NCI-H1417 (cell line): Measurements from ENCODE around the gene NR2C1.
"Not testable (repeated sequence)": the region's sequence is repeated elsewhere in the genome, so short reads cannot be mapped to it uniquely, and the experiment has no call there.

ENCODE experiments used
- DNase-seq, 3 experiments: peaks; one replicate each; lab custom pipeline; 2025; lab: John Stamatoyannopoulos, UW

NR2C1 gene

GRCh38 chr12:95072900-95073697, at the start of gene NR2C1:
TSS of gene NR2C1 (minus strand) at chr12:95073618. CDS start at chr12:95067384, 6,234 bp downstream.
- DNase-seq = peak; percentile 94 to 97 (median 95)

GRCh38 chr12:95118788-95119179, 45.4 kb upstream of the NR2C1 start:
- no peak for DNase-seq

- no peak for DNase-seq
These were observed 44.8 kb upstream of the NR2C1 start for GRCh38 chr12:95118138-95118787.

GRCh38 chr12:95117178-95117599, 43.8 kb upstream of the NR2C1 start:
- DNase-seq = peak; percentile 60 to 88 (median 68)

GRCh38 chr12:95116773-95117172, 43.4 kb upstream of the NR2C1 start:
- DNase-seq = no peak

GRCh38 chr12:95116341-95116740, 42.9 kb upstream of the NR2C1 start:
- DNase-seq = no peak

GRCh38 chr12:95115641-95116040, 42.2 kb upstream of the NR2C1 start:
- no peak for DNase-seq

- no peak for DNase-seq
These were observed 41.5 kb upstream of the NR2C1 start for GRCh38 chr12:95114766-95115405.

GRCh38 chr12:95107362-95107761, 33.9 kb upstream of the NR2C1 start:
- no peak for DNase-seq

- DNase-seq = no peak
These were observed 32.1 kb upstream of the NR2C1 start for GRCh38 chr12:95105540-95105939.

- no peak for DNase-seq
These were observed 31.6 kb upstream of the NR2C1 start for GRCh38 chr12:95104919-95105452.

- peak; percentile 18 to 77 (median 45) for DNase-seq
These were observed 29.7 kb upstream of the NR2C1 start for GRCh38 chr12:95102916-95103671.

GRCh38 chr12:95101957-95102356, 28.5 kb upstream of the NR2C1 start:
- not testable (repeated sequence) for DNase-seq

- DNase-seq = no peak
These were observed 27.1 kb upstream of the NR2C1 start for GRCh38 chr12:95100264-95101190.

- DNase-seq = no peak
These were observed 25.9 kb upstream of the NR2C1 start for GRCh38 chr12:95099270-95099790.

- DNase-seq = no peak
These were observed 23.4 kb upstream of the NR2C1 start for GRCh38 chr12:95096852-95097251.

GRCh38 chr12:95096378-95096777, 23.0 kb upstream of the NR2C1 start:
- DNase-seq = no peak

- not testable (repeated sequence) for DNase-seq
These were observed 22.4 kb upstream of the NR2C1 start for GRCh38 chr12:95095866-95096265.

- DNase-seq = no peak
These were observed 16.0 kb upstream of the NR2C1 start for GRCh38 chr12:95089462-95089861.

- DNase-seq = no peak
These were observed 15.0 kb upstream of the NR2C1 start for GRCh38 chr12:95088379-95088778.
